NCI-H2029 treated with DMSO at 0.1 percent for 48 hours (cell line): ENCODE measurements around the gene INHBB.

Experiments used
- DNase-seq: peaks from one replicate; lab custom pipeline; 2025; lab: John Stamatoyannopoulos, UW

INHBB gene

GRCh38 chr2:120342446-120342845 is 3.5 kb upstream of the INHBB start:
- no peak for DNase-seq

- DNase-seq = no peak
These were observed 2.9 kb upstream of the INHBB start for GRCh38 chr2:120343100-120343432.

- peak; percentile 21 for DNase-seq
These were observed 2.4 kb upstream of the INHBB start for GRCh38 chr2:120343433-120344105.

GRCh38 chr2:120344214-120344975 is 1.5 kb upstream of the INHBB start:
- peak; percentile 1 for DNase-seq

GRCh38 chr2:120344976-120345581 is 857 bp upstream of the INHBB start:
- no peak for DNase-seq

- no peak for DNase-seq
These were observed 328 bp upstream of the INHBB start for GRCh38 chr2:120345608-120346007.

- DNase-seq = peak; percentile 7
These were observed 877 bp downstream of the INHBB start for GRCh38 chr2:120346667-120347358.

GRCh38 chr2:120347396-120348060 is 1.6 kb downstream of the INHBB start:
- DNase-seq = peak; percentile 6

GRCh38 chr2:120348134-120348736 is 2.3 kb downstream of the INHBB start:
- peak; percentile 29 for DNase-seq

GRCh38 chr2:120348737-120349439 is 3.0 kb downstream of the INHBB start:
- DNase-seq = no peak

- no peak for DNase-seq
These were observed 3.5 kb downstream of the INHBB start for GRCh38 chr2:120349440-120349921.

GRCh38 chr2:120350080-120350479 is 4.1 kb downstream of the INHBB start:
- DNase-seq = no peak

- DNase-seq = no peak
These were observed 4.9 kb downstream of the INHBB start for GRCh38 chr2:120350801-120351320.

GRCh38 chr2:120352696-120353590 is 7.0 kb downstream of the INHBB start:
- DNase-seq = no peak

GRCh38 chr2:120353591-120353898 is 7.6 kb downstream of the INHBB start:
- DNase-seq = no peak

- DNase-seq = no peak
These were observed 8.0 kb downstream of the INHBB start for GRCh38 chr2:120353931-120354330.

- DNase-seq = no peak
These were observed 8.5 kb downstream of the INHBB start for GRCh38 chr2:120354467-120354866.

- no peak for DNase-seq
These were observed 9.2 kb downstream of the INHBB start for GRCh38 chr2:120354935-120355779.

- no peak for DNase-seq
These were observed 9.9 kb downstream of the INHBB start for GRCh38 chr2:120355780-120356266.
